Choroid plexus epithelial cell (primary cell): ENCODE data around the gene ERP27.

Source experiments
- DNase-seq: peaks from one replicate; pipeline ENCODE4 v3.0.0-alpha.2; 2010; ENCODE audit warnings: low read depth
- H3K4me3 ChIP-seq: 2 replicates; pipeline ENCODE4 v1.5.1; 2011; ENCODE audit warnings: low read depth, mild to moderate bottlenecking, control low read depth, low read length, moderate library complexity
- TF ChIP-seq, protein P1 (sequence below): conservative IDR thresholded peaks from 2 replicates; pipeline ENCODE4 v1.5.1; 2011; ENCODE audit warnings: low read depth, mild to moderate bottlenecking, control low read depth, inconsistent platforms, low read length, moderate library complexity

ERP27 gene

DNA sequence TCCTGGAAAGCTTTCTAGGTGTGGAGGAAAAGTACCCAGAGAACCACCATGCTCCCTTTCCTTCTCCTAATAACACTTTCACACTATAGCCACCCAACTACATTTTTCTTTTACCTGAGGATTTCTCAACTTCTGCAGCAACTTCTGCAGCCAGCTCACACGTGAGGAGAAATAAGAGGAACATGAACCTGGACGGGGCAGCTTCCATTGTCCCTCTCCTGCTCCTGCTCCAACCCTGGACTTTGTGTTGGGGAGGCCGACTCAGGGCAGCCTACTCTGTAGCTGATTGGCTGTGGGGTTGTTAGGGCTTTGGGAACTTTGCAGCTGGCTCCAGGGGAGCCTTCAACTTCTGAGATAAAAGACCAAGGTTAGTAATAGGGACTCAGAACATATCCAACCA is at the start of gene ERP27:
Gene ERP27, minus strand, starts transcription at position 237 of the 400 bp plus-strand sequence. Its CDS starts 29 bp downstream, at position 208.
- TF ChIP-seq, protein P1, sequence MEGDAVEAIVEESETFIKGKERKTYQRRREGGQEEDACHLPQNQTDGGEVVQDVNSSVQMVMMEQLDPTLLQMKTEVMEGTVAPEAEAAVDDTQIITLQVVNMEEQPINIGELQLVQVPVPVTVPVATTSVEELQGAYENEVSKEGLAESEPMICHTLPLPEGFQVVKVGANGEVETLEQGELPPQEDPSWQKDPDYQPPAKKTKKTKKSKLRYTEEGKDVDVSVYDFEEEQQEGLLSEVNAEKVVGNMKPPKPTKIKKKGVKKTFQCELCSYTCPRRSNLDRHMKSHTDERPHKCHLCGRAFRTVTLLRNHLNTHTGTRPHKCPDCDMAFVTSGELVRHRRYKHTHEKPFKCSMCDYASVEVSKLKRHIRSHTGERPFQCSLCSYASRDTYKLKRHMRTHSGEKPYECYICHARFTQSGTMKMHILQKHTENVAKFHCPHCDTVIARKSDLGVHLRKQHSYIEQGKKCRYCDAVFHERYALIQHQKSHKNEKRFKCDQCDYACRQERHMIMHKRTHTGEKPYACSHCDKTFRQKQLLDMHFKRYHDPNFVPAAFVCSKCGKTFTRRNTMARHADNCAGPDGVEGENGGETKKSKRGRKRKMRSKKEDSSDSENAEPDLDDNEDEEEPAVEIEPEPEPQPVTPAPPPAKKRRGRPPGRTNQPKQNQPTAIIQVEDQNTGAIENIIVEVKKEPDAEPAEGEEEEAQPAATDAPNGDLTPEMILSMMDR, result no peak
- no peak within 1 kb of the TSS for H3K4me3 ChIP-seq
- DNase-seq, result no peak

DNA sequence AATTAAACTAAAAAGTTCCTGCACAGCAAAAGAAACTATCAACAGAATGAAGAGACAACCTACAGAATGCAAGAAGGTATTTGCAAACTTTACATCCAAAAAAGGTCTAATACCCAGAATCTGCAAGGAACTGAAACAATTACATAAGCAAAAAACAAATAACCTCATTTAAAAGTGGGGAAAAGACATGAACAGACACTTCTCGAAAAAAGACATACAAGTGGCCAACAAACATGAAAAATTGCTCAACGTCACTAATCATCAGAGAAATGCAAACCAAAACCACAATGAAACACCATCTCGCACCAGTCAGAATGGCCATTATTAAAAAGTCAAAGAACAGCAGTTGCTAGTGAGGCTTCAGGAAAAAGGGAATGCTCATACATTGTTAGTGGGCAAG is 49.7 kb upstream of the ERP27 start:
- no peak overlapping the region for H3K4me3 ChIP-seq
- TF ChIP-seq, protein P1, result no peak
- DNase-seq, result no peak

DNA sequence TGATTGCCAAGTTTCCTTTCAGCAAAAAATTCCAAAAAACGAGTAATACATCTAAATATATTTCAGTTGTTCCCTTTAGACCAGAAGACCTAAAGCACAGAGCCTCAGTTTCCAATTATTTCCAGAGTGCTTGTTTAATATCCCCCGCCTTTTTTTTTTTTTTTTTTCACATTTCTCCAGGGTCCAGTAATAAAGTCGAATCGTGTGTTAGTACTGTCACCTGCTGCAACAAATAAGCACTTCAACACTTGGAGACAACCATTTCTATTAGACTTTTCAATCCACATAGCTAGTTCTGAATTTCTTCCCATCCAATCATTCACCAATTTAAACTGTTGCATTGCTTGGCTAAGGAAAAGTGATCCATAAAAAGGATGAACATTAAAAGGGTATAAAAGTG is 48.1 kb upstream of the ERP27 start:
- DNase-seq, result peak; percentile 11
- TF ChIP-seq, protein P1, result peak; percentile 28
- H3K4me3 ChIP-seq, result no peak overlapping the region

DNA sequence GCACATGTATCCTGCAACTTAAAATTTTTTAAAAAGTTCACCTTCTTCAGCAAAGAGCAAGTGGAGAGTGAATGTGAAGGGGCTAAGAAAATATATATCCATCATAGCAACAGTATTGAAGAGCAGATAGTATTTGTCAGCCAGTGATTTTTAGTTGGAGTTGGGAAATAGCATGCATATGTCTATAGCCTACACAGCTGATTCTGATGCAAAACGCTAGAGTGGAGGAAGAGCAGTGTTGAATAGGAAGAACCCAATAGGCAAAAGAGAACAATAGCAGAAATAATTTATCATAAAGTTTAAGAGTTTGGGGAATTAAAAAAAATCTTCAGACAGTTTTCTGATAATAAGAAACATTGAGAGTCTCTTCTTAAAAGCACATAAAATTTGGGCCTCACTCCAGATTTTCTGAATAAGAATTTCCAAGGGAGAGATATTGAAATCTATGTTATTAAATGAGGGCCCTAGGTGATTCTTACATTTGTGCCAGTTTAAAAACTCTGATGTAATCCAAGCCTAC is 46.5 kb upstream of the ERP27 start:
- no peak for DNase-seq
- TF ChIP-seq, protein P1, result no peak
- H3K4me3 ChIP-seq, result no peak overlapping the region

DNA sequence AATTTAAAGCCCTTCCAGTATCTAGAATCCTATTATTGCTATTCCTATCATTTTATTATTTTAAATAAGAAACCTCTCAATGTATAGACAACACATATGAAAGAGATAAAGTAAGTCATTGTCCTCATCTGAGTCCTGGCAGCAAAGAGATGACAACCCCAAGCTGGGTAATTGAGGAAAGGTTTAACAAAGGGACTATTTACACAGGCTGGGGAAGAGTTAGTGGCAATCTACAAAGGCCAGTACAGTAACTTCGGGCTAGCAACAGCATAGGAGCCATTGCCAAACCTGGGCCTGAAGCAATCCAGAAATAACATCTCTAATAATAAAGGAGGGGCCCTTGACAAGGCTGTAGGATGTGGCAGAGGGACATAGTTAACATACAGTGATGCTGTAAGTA is 45.7 kb upstream of the ERP27 start:
- no peak for DNase-seq
- TF ChIP-seq, protein P1, result no peak

DNA sequence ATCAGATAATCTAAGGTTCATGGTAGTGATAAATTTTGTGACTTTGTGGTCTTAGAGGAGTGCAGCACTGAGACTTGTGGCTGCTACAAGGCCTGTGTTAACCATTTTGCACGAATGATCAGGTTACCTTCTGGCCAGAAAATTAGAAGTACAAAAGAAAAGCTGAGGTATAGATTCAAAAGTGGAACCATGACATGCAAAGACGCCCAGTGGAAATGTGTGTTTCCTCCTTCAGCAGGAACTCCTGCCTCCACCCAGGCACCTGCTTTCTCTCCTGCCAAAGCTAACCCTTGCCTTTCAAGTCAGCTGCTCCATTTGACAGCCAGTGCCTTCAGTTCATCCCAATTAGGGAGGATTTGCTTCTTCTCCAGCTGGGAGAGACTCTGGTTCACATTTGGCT is 44.7 kb upstream of the ERP27 start:
- H3K4me3 ChIP-seq, result no peak overlapping the region
- DNase-seq, result no peak
- TF ChIP-seq, protein P1, result no peak

More for the DNA sequence above, 45.7 kb upstream of the ERP27 start:
- H3K4me3 ChIP-seq, result no peak overlapping the region

DNA sequence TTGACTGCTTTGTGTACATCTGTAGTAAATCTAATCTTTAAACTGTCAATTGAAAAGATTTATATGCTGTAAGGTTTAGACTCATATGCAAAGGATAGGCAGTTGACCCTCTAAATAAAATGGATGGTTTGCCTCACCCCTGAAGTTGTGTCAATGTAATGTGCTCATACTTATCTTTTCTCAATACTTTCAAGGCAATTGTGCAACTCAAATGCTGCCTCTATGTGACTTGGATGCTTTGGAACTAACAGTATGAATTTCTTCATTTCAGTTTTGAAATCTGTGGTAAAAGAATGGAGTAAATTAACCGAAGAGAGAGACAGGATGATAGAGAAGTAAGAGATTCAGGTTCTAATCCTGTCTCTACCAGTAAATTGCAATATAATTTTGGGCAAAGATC is 44.2 kb upstream of the ERP27 start:
- TF ChIP-seq, protein P1, result no peak
- H3K4me3 ChIP-seq, result no peak overlapping the region
- DNase-seq, result peak; percentile 45
